Pulmonary artery endothelial cell (primary cell): ENCODE measurements around the gene ZNF316. TPM values are rescaled to one million over a fixed set of nuclear protein-coding genes. Genes with fewer than 3 reads are reported as not detected.

Experiments used
- DNase-seq: peaks from one replicate; pipeline ENCODE4 v3.0.0-alpha.2; 2011; ENCODE audit warnings: low read depth, low spot score
- total RNA-seq: library from RNA; depleted of rRNA; stranded (reverse); fragments of >200 nt; gene quantifications from 2 replicates; pipeline ENCODE4 v1.2.3, GENCODE V29; 2014

ZNF316 gene
- total RNA-seq, 1 donor from 2014 or later: 10.7 TPM

DNA sequence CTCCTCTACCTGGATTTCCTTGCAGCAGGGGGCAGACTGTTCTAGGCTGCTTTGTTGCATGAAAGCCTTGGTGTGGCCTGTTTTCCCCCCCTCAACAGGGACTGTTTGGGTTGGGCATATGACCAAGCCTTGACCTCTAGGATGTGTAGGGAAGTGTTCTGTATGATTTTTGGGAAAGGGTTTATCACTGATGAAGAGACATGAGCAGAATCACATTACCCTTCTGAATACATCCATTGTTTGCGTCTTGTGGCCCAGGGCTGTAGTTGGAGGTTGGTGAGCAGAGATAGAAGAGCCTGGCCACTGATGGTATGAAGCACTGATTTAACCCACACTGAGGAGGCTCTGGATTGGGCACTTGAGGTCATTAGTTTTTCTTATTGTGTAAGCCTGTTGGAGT lies 43.0 kb downstream of the ZNF316 start:
- DNase-seq: no peak

GRCh38 chr7:6691103-6691502 lies 54.0 kb downstream of the ZNF316 start:
- DNase-seq: no peak

GRCh38 chr7:6691609-6692106 lies 54.5 kb downstream of the ZNF316 start:
- no peak for DNase-seq

DNA sequence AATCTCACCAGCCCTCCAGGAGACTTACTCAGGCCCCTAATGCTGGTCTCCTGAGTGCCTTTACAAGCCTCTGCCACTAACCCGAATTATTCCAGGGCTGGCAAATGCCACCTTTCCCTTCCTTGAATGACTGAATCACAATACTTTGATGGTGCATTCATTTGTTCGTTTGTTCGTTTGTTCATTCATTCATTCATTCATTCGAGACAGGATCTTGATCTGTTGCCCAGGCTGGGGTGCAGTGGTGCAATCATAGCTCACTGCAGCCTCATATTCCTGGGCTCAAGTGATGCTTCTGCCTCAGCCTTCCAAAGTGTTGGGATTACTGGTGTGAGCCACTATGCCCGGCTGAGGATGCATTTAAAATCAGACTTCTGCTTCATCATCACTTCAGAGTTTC lies 63.7 kb downstream of the ZNF316 start:
- no peak for DNase-seq

DNA sequence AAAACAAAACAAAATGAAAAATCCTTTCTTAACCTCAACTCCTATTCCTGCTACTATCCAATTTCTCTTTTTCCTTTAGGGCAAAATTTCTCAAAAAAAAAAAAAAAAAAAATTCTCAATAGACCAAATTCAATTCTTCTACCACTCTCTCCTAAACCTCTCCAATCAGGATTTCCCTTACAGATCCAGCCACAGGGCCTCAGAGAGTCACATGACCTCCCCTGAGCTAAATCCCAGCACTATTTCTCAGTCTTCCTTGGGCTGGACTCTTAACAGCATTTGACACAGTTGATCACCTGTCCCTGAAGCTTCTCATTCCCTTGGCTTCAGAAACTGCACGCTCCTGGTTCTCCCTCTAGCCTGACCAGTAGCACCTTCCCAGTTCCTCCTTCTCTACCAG lies 64.7 kb downstream of the ZNF316 start:
- no peak for DNase-seq

Other genes with a start within 250 kb of the ZNF316 start
- gene DAGLB, start 189.4 kb upstream of the ZNF316 start, total RNA-seq: 14.0 and 22.4 TPM in 2 replicates
- 140 and 188 TPM in 2 replicates for gene KDELR2, start 153.2 kb upstream of the ZNF316 start, total RNA-seq
- gene GRID2IP, start 85.9 kb upstream of the ZNF316 start, total RNA-seq: 0.04 TPM in 1 of 2 replicates, not detected in the other
- gene ZDHHC4, start 59.9 kb upstream of the ZNF316 start, total RNA-seq: 40.5 and 53.7 TPM in 2 replicates
- gene INTS15, start 47.3 kb upstream of the ZNF316 start, total RNA-seq: 10.9 and 13.6 TPM in 2 replicates
- gene ZNF853, start 21.7 kb upstream of the ZNF316 start, total RNA-seq: 0.39 and 0.79 TPM in 2 replicates
- 12.4 and 15.9 TPM in 2 replicates for gene ZNF12, start 69.6 kb downstream of the ZNF316 start, total RNA-seq
- 0.13 TPM in 1 of 2 replicates, not detected in the other for gene RSPH10B2, start 116.8 kb downstream of the ZNF316 start, total RNA-seq
- 57.1 and 60.9 TPM in 2 replicates for gene CCZ1B, start 189.0 kb downstream of the ZNF316 start, total RNA-seq